Measurements from ENCODE around the gene CDCA5. TPM values are rescaled to one million over a fixed set of nuclear protein-coding genes. Genes with fewer than 3 reads are reported as not detected.
A peak's percentile ranks its signal among the peaks of the same experiment; 100 is the strongest.

Gene CDCA5
- 1 to 10 TPM in 1 of 2 donors, under 1 TPM in 1; 0.54 to 5.3 TPM for total RNA-seq

GRCh38 chr11:65083834-65084597, at the start of gene CDCA5, which contains the start of gene ZFPL1:
Gene CDCA5, minus strand, starts transcription at chr11:65084040. Its CDS starts 62 bp downstream, at chr11:65083978.
Gene ZFPL1, plus strand, starts transcription at chr11:65084222. Its CDS starts 477 bp downstream, at chr11:65084699.
- TF ChIP-seq CTCF (IDR thresholded peaks at IDR 0.05): no peak
- ATAC-seq (ENCODE audit: insufficient number of reproducible peaks, low FRiP score, low read depth): peak; percentile 82

GRCh38 chr11:65132988-65133700, 49.3 kb upstream of the CDCA5 start:
- no peak for TF ChIP-seq CTCF (IDR thresholded peaks at IDR 0.05)
- Histone ChIP-seq H3K4me3 (peak overlapping the region; percentile 81), H3K4me1 (ENCODE audit: control insufficient read depth in 1 of 2, low read depth in 2 of 2) (peaks cover 15 to 31% of the 10 kb centered on the region in 2 donors), H3K36me3 (peaks cover 41% of the 10 kb centered on the region), H3K27me3 (replicated peaks; ENCODE audit: insufficient read depth) (no peaks in the 10 kb centered on the region), H3K27ac (peak overlapping the region; percentile 94 to 100), H3K9me3 (no peaks in the 10 kb centered on the region)
- no peak for DNase-seq (ENCODE audit: low spot score)
- ATAC-seq (ENCODE audit: insufficient number of reproducible peaks, low FRiP score, low read depth): no peak

More at GRCh38 chr11:65083834-65084597, at the start of gene CDCA5, which contains the start of gene ZFPL1:
- no peaks in the 10 kb centered on the region for H3K9me3 ChIP-seq
- no peaks in the 10 kb centered on the region for H3K27me3 ChIP-seq (replicated peaks; ENCODE audit: insufficient read depth)
- peak within 1 kb of the TSS; percentile 77 to 83 for H3K27ac ChIP-seq
- H3K4me3 ChIP-seq: peak within 1 kb of the TSS; percentile 80
- peak; percentile 85 for DNase-seq (ENCODE audit: low spot score)
- peaks cover 10 to 22% of the 10 kb centered on the region in 2 donors for H3K4me1 ChIP-seq (ENCODE audit: control insufficient read depth in 1 of 2, low read depth in 2 of 2)
- H3K36me3 ChIP-seq: peaks cover 15% of the 10 kb centered on the region

GRCh38 chr11:65132238-65132987, 48.6 kb upstream of the CDCA5 start:
- H3K36me3 ChIP-seq: peaks cover 48% of the 10 kb centered on the region
- peak overlapping the region; percentile 81 for H3K4me3 ChIP-seq
- no peaks in the 10 kb centered on the region for H3K27me3 ChIP-seq (replicated peaks; ENCODE audit: insufficient read depth)
- H3K4me1 ChIP-seq (ENCODE audit: control insufficient read depth in 1 of 2, low read depth in 2 of 2): peaks cover 15 to 31% of the 10 kb centered on the region in 2 donors
- no peak for ATAC-seq (ENCODE audit: insufficient number of reproducible peaks, low FRiP score, low read depth)
- no peak for DNase-seq (ENCODE audit: low spot score)
- no peaks in the 10 kb centered on the region for H3K9me3 ChIP-seq
- H3K27ac ChIP-seq: no peak overlapping the region
- no peak for TF ChIP-seq CTCF (IDR thresholded peaks at IDR 0.05)

GRCh38 chr11:65131895-65132237, 48.0 kb upstream of the CDCA5 start:
- no peak for ATAC-seq (ENCODE audit: insufficient number of reproducible peaks, low FRiP score, low read depth)
- DNase-seq (ENCODE audit: low spot score): no peak
- H3K27me3 ChIP-seq (replicated peaks; ENCODE audit: insufficient read depth): no peaks in the 10 kb centered on the region
- peaks cover 15 to 31% of the 10 kb centered on the region in 2 donors for H3K4me1 ChIP-seq (ENCODE audit: control insufficient read depth in 1 of 2, low read depth in 2 of 2)
- H3K4me3 ChIP-seq: no peak overlapping the region
- no peaks in the 10 kb centered on the region for H3K9me3 ChIP-seq
- TF ChIP-seq CTCF (IDR thresholded peaks at IDR 0.05): no peak
- no peak overlapping the region for H3K27ac ChIP-seq
- peaks cover 53% of the 10 kb centered on the region for H3K36me3 ChIP-seq

GRCh38 chr11:65131417-65131776, 47.6 kb upstream of the CDCA5 start:
- ATAC-seq (ENCODE audit: insufficient number of reproducible peaks, low FRiP score, low read depth) (no peak), DNase-seq (ENCODE audit: low spot score) (no peak)
- Histone ChIP-seq H3K4me1 (ENCODE audit: control insufficient read depth in 1 of 2, low read depth in 2 of 2) (peaks cover 15 to 31% of the 10 kb centered on the region in 2 donors), H3K27ac (no peak overlapping the region), H3K27me3 (replicated peaks; ENCODE audit: insufficient read depth) (no peaks in the 10 kb centered on the region), H3K36me3 (peaks cover 57% of the 10 kb centered on the region), H3K9me3 (no peaks in the 10 kb centered on the region), H3K4me3 (no peak overlapping the region)
- no peak for TF ChIP-seq CTCF (IDR thresholded peaks at IDR 0.05)

All from thoracic aorta (tissue), 2 donors.